Stromal cell of bone marrow (primary cell): ENCODE data around the gene GNGT2.

Experiments
- DNase-seq: peaks from one replicate; pipeline ENCODE4 v3.0.0-alpha.2; 2012; ENCODE audit warnings: low read depth

GNGT2 gene

GRCh38 chr17:49210158-49211029 is at the start of gene GNGT2, which contains the start of gene ABI3:
GNGT2 (minus strand) TSS chr17:49210574; CDS start chr17:49207422, 3,152 bp downstream.
ABI3 (plus strand) TSS chr17:49210707; CDS start chr17:49210725, 18 bp downstream.
- no peak for DNase-seq

- DNase-seq, result no peak
Measured at GRCh38 chr17:49259663-49260010, 49.3 kb upstream of the GNGT2 start.

GRCh38 chr17:49258394-49258793 is 48.0 kb upstream of the GNGT2 start:
- DNase-seq, result no peak

GRCh38 chr17:49255125-49255524 is 44.8 kb upstream of the GNGT2 start:
- DNase-seq, result no peak

GRCh38 chr17:49254066-49254465 is 43.7 kb upstream of the GNGT2 start:
- no peak for DNase-seq

- DNase-seq, result no peak
Measured at GRCh38 chr17:49252148-49252695, 41.8 kb upstream of the GNGT2 start.

GRCh38 chr17:49249890-49250522 is 39.6 kb upstream of the GNGT2 start:
- no peak for DNase-seq

- DNase-seq, result peak; percentile 6
Measured at GRCh38 chr17:49249292-49249794, 39.0 kb upstream of the GNGT2 start.

- no peak for DNase-seq
Measured at GRCh38 chr17:49247944-49248343, 37.6 kb upstream of the GNGT2 start.

- no peak for DNase-seq
Measured at GRCh38 chr17:49244839-49245238, 34.5 kb upstream of the GNGT2 start.

- DNase-seq, result no peak
Measured at GRCh38 chr17:49242813-49243212, 32.4 kb upstream of the GNGT2 start.

- no peak for DNase-seq
Measured at GRCh38 chr17:49241692-49242397, 31.5 kb upstream of the GNGT2 start.

- no peak for DNase-seq
Measured at GRCh38 chr17:49241040-49241439, 30.7 kb upstream of the GNGT2 start.

- DNase-seq, result no peak
Measured at GRCh38 chr17:49240619-49241018, 30.2 kb upstream of the GNGT2 start.

- DNase-seq, result no peak
Measured at GRCh38 chr17:49239963-49240362, 29.6 kb upstream of the GNGT2 start.

- DNase-seq, result no peak
Measured at GRCh38 chr17:49235896-49236295, 25.5 kb upstream of the GNGT2 start.

- no peak for DNase-seq
Measured at GRCh38 chr17:49234509-49235080, 24.2 kb upstream of the GNGT2 start.

GRCh38 chr17:49231563-49231894 is 21.2 kb upstream of the GNGT2 start:
- no peak for DNase-seq

GRCh38 chr17:49230636-49231562 is 20.5 kb upstream of the GNGT2 start, which contains the start of gene PHOSPHO1:
PHOSPHO1 (minus strand) TSS chr17:49230787; CDS start chr17:49226691, 4,096 bp downstream.
- peak; percentile 59 for DNase-seq

- no peak for DNase-seq
Measured at GRCh38 chr17:49229805-49230600, 19.6 kb upstream of the GNGT2 start.
